ENCODE measurements around the gene NR1H3. TPM values are rescaled to one million over a fixed set of nuclear protein-coding genes. Genes with fewer than 3 reads are reported as not detected.

The NR1H3 gene
- total and polyA plus RNA-seq, 2 of the 4 experiments (the other 2 are of a cell fraction), result 9.1 to 13.6 TPM

GRCh38 chr11:47245611-47246357, 12.0 kb upstream of the NR1H3 start:
- Histone ChIP-seq H2BK120ac (ENCODE audit: low read depth, low read length) (no peak overlapping the region), H2AK5ac (ENCODE audit: low read depth, low read length) (no peak overlapping the region), H3K23ac (ENCODE audit: low read depth, low read length) (no peak overlapping the region), H3K9ac (ENCODE audit: low read depth, low read length) (no peak overlapping the region), H3K18ac (ENCODE audit: low read depth, low read length) (no peak overlapping the region), H4K20me1 (ENCODE audit: insufficient read depth, low read length) (no peaks in the 10 kb centered on the region), H3K14ac (replicated peaks; ENCODE audit: low read depth, low read length) (no peak overlapping the region), H3K4ac (ENCODE audit: low read depth, low read length) (no peak overlapping the region), H2BK15ac (ENCODE audit: low read depth, low read length) (no peak overlapping the region), H2AFZ (replicated peaks; ENCODE audit: low read length, poor library complexity) (no peak overlapping the region), H3K56ac (ENCODE audit: extremely low read depth, insufficient read depth, low read length) (no peak overlapping the region), H2BK20ac (ENCODE audit: low read depth, low read length) (no peak overlapping the region), H4K8ac (ENCODE audit: low read depth in 2 of 2, low read length in 2 of 2) (no peak overlapping the region), H3K4me1 (ENCODE audit: control insufficient read depth, insufficient read depth, low read length) (peaks cover 14% of the 10 kb centered on the region), H4K5ac (ENCODE audit: low read depth, low read length) (no peak overlapping the region), H3K4me2 (ENCODE audit: low read depth, low read length) (no peak overlapping the region), H3K4me3 (ENCODE audit: insufficient read depth, low read depth, low read length) (no peak overlapping the region), H3K27me3 (ENCODE audit: control insufficient read depth, insufficient read depth, low read length) (no peaks in the 10 kb centered on the region), H3K79me1 (ENCODE audit: low read depth in 1 of 2, low read length in 2 of 2) (peaks cover 29 to 47% of the 10 kb centered on the region in 2 experiments), H2BK5ac (ENCODE audit: low read depth, low read length, poor library complexity, severe bottlenecking) (no peak overlapping the region), H3K36me3 (ENCODE audit: control insufficient read depth, insufficient read depth, low read length) (peaks cover 35% of the 10 kb centered on the region), H3K9me1 (ENCODE audit: insufficient read depth, low read length) (peaks cover 20% of the 10 kb centered on the region), H2AK9ac (replicated peaks; ENCODE audit: low read depth, low read length, poor library complexity) (no peak overlapping the region), H3K27ac (ENCODE audit: insufficient read depth, low read length) (no peak overlapping the region), H3K9me3 (ENCODE audit: control insufficient read depth, insufficient read depth, low read length) (no peaks in the 10 kb centered on the region), H4K91ac (ENCODE audit: insufficient read depth, low read depth, low read length) (no peak overlapping the region)
- intact Hi-C loops (cut with micrococcal nuclease) (no loop called here), in situ Hi-C loops (cut with MboI; ENCODE audit: low sequenced_read_pairs) (no loop called here), dilution Hi-C loops (cut with HindIII; ENCODE audit: low sequenced_read_pairs, unreplicated experiment) (no loop called here)
- TF ChIP-seq CTCF (conservative IDR thresholded peaks at IDR 0.05; ENCODE audit: low read depth, low read length), result no peak
- BruUV-seq (replicated peaks), result no TSS peak
- no peak for DNase-seq
- ChIA-PET CTCF (interaction anchor here (1.1 kb wide), 1 partner anchor 109 kb away, joined by 3 read pairs; no protein-coding TSS in a partner anchor), POLR2A (ENCODE audit: unreplicated experiment) (no interaction called here)
- WGBS, 2 experiments (ENCODE audit: extremely low coverage in 2 of 2, insufficient read length in 1 of 2), result 84% methylated on average over 5 of the region's 11 CpGs; no CpG with 5 or more reads in 1 of the 2 experiments
- no peak for ATAC-seq (ENCODE audit: low read depth)
